ENCODE measurements around the gene ARMH4. TPM values are rescaled to one million over a fixed set of nuclear protein-coding genes. Genes with fewer than 3 reads are reported as not detected.

ARMH4 gene
- total and polyA plus RNA-seq, 10 of the 15 experiments (the other 5 are each of a cell fraction or from before 2014, with no cell fraction given) = 0.50 to 0.97 (median 0.60) TPM; not detected in 7

GRCh38 chr14:58068306-58068705 is 83.7 kb downstream of the ARMH4 start:
- Histone ChIP-seq H3K9ac (ENCODE audit: control insufficient read depth, insufficient read depth, low read length) (no peak overlapping the region), H3K27me3 (replicated peaks in 1 of 2; ENCODE audit: control insufficient read depth in 2 of 2, insufficient read depth in 2 of 2, low read length in 1 of 2) (no peaks in the 10 kb centered on the region), H3K4me2 (ENCODE audit: control insufficient read depth, insufficient read depth) (no peak overlapping the region), H4K20me1 (ENCODE audit: control insufficient read depth, insufficient read depth) (no peaks in the 10 kb centered on the region), H3K9me3 (replicated peaks; ENCODE audit: control insufficient read depth, insufficient read depth, low read length) (no peaks in the 10 kb centered on the region), H3K27ac (ENCODE audit: control insufficient read depth, insufficient read depth) (no peak overlapping the region), H3K36me3 (ENCODE audit: control insufficient read depth in 2 of 2, insufficient read depth in 2 of 2, low read length in 1 of 2) (no peaks in the 10 kb centered on the region), H3K79me2 (ENCODE audit: control insufficient read depth, insufficient read depth, low read length) (no peaks in the 10 kb centered on the region), H2AFZ (ENCODE audit: control insufficient read depth, low read depth, low read length) (no peak overlapping the region), H3K4me3 (no peak overlapping the region), H3K4me1 (ENCODE audit: control insufficient read depth, insufficient read depth, low read length) (no peaks in the 10 kb centered on the region)
- 0% methylated on average over 1 of the region's 1 CpG for WGBS (ENCODE audit: insufficient coverage, insufficient replicate concordance, low lambda C conversion rate, missing lambda C conversion rate)
- CTCF ChIA-PET = interaction anchor here (0.6 to 1.2 kb wide), 2 partner anchors 584 to 733 kb away, joined by 3 read pairs; no protein-coding TSS in a partner anchor
- intact Hi-C loops (cut with micrococcal nuclease; ENCODE audit: unreplicated experiment) = no loop called here
- FAIRE-seq (no peak), ATAC-seq (no peak), DNase-seq (ENCODE audit: low read depth, low spot score) (no peak)
- RAD21 ChIA-PET (ENCODE audit: unreplicated experiment) = no interaction called here
- SMC1A ChIA-PET (ENCODE audit: uncharacterized antibody, unreplicated experiment) = interaction anchor here (1.0 kb wide), 1 partner anchor 15 kb away, joined by 5 read pairs; no protein-coding TSS in a partner anchor
- in situ Hi-C loops (cut with MboI) = loop anchor here (10.0 kb wide), 1 partner anchor 584 kb away; no protein-coding TSS in a partner anchor
- POLR2A ChIA-PET = no interaction called here
- TF ChIP-seq RCOR1 (conservative IDR thresholded peaks at IDR 0.05; ENCODE audit: low read depth, low read length) (no peak), MTA2 (IDR thresholded peaks at IDR 0.05; ENCODE audit: low read depth) (no peak), SUZ12 (IDR thresholded peaks at IDR 0.05; ENCODE audit: unreplicated experiment) (no peak), CBFB (IDR thresholded peaks at IDR 0.05; ENCODE audit: low read depth) (no peak), YBX1 (IDR thresholded peaks at IDR 0.05) (no peak), LARP7 (IDR thresholded peaks at IDR 0.05) (no peak), CTCF (IDR thresholded peaks at IDR 0.05 in 2 of 3, conservative IDR thresholded peaks at IDR 0.05 in 1 of 3; ENCODE audit: control insufficient read depth in 2 of 3, extremely low read depth in 1 of 3, insufficient read depth in 1 of 3, low read depth in 3 of 3, low read length in 3 of 3) (no peak), BRCA1 (IDR thresholded peaks at IDR 0.05; ENCODE audit: low read depth, low read length) (no peak), TARDBP (IDR thresholded peaks at IDR 0.05; ENCODE audit: borderline replicate concordance) (no peak), EED (IDR thresholded peaks at IDR 0.05; ENCODE audit: low read depth) (no peak), EGR1 (IDR thresholded peaks at IDR 0.05; ENCODE audit: borderline replicate concordance in 1 of 2, low read depth in 2 of 2, low read length in 2 of 2) (no peak), CHD1 (IDR thresholded peaks at IDR 0.05; ENCODE audit: low read depth, low read length) (no peak), HDAC6 (IDR thresholded peaks at IDR 0.05; ENCODE audit: unreplicated experiment) (no peak), RB1 (IDR thresholded peaks at IDR 0.05; ENCODE audit: borderline replicate concordance) (no peak), SRF (IDR thresholded peaks at IDR 0.05; ENCODE audit: low read depth in 2 of 2, low read length in 2 of 2) (no peak), WRNIP1 (IDR thresholded peaks at IDR 0.05; ENCODE audit: borderline replicate concordance, low read depth, low read length) (no peak), SMARCA5 (IDR thresholded peaks at IDR 0.05) (no peak), PML (IDR thresholded peaks at IDR 0.05; ENCODE audit: low read length) (no peak)
- no TSS peak for BruUV-seq (replicated peaks)
